ENCODE measurements around the gene KIF5A. TPM values are rescaled to one million over a fixed set of nuclear protein-coding genes. Genes with fewer than 3 reads are reported as not detected.

Gene KIF5A
- total and polyA plus RNA-seq, 2 donors (not counting 1 experiment from before 2014, with no cell fraction given), result 0.09 to 0.67 TPM

- Histone ChIP-seq H4K20me1 (ENCODE audit: control insufficient read depth, insufficient read depth, low read length, poor library complexity, severe bottlenecking) (no peaks in the 10 kb centered on the region), H3K79me2 (ENCODE audit: control insufficient read depth, insufficient read depth, low read length) (peaks cover 17% of the 10 kb centered on the region), H2AFZ (ENCODE audit: insufficient read depth, low read depth, low read length, poor library complexity, severe bottlenecking) (peak overlapping the region; percentile 84), H3K9me3 (ENCODE audit: control extremely low read depth in 1 of 3, control insufficient read depth in 2 of 3, insufficient read depth in 1 of 3, low read length in 2 of 3) (peaks cover 0 to 4% (median 0%) of the 10 kb centered on the region in 3 donors), H3K4me3 (ENCODE audit: control extremely low read depth in 1 of 5, extremely low read depth in 1 of 5, insufficient read depth in 1 of 5, low read depth in 2 of 5, low read length in 4 of 5) (no peak overlapping the region), H3K27me3 (replicated peaks in 1 of 4; ENCODE audit: control extremely low read depth in 1 of 4, control insufficient read depth in 3 of 4, insufficient read depth in 4 of 4, low read length in 3 of 4) (peaks cover 0 to 32% (median 10%) of the 10 kb centered on the region in 4 experiments), H3K27ac (ENCODE audit: low read length in 2 of 2) (no peak overlapping the region), H3K4me2 (replicated peaks; ENCODE audit: low read depth, low read length, poor library complexity, severe bottlenecking) (peak overlapping the region; percentile 89), H3K36me3 (replicated peaks in 1 of 2; ENCODE audit: control extremely low read depth in 1 of 2, control insufficient read depth in 1 of 2, extremely low read depth in 1 of 2, insufficient read depth in 2 of 2, low read length in 1 of 2) (no peaks in the 10 kb centered on the region), H3K4me1 (ENCODE audit: control insufficient read depth in 2 of 2, insufficient read depth in 2 of 2, low read length in 2 of 2) (peaks cover 17 to 25% of the 10 kb centered on the region in 2 donors), H3K9ac (ENCODE audit: low read length) (peak overlapping the region; percentile 60)
- ATAC-seq (ENCODE audit: low read depth) (no peak), DNase-seq (no peak)
- Mint-ChIP-seq H3K4me3 (peak overlapping the region; percentile 76), H3K9me3 (ENCODE audit: insufficient read depth) (no peaks in the 10 kb centered on the region), H3K4me1 (peaks cover 32% of the 10 kb centered on the region), H3K27ac (peak overlapping the region; percentile 2), H3K27me3 (peaks cover 32% of the 10 kb centered on the region)
- CTCF ChIA-PET, result no interaction called here
- intact Hi-C loops (cut with micrococcal nuclease), result no loop called here
- TF ChIP-seq EZH2 (IDR thresholded peaks at IDR 0.05; ENCODE audit: borderline replicate concordance, insufficient read depth, low read depth, low read length, poor library complexity, severe bottlenecking), result no peak
- TF ChIP-seq, protein P1, sequence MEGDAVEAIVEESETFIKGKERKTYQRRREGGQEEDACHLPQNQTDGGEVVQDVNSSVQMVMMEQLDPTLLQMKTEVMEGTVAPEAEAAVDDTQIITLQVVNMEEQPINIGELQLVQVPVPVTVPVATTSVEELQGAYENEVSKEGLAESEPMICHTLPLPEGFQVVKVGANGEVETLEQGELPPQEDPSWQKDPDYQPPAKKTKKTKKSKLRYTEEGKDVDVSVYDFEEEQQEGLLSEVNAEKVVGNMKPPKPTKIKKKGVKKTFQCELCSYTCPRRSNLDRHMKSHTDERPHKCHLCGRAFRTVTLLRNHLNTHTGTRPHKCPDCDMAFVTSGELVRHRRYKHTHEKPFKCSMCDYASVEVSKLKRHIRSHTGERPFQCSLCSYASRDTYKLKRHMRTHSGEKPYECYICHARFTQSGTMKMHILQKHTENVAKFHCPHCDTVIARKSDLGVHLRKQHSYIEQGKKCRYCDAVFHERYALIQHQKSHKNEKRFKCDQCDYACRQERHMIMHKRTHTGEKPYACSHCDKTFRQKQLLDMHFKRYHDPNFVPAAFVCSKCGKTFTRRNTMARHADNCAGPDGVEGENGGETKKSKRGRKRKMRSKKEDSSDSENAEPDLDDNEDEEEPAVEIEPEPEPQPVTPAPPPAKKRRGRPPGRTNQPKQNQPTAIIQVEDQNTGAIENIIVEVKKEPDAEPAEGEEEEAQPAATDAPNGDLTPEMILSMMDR (IDR thresholded peaks at IDR 0.05), result no peak
- POLR2A ChIA-PET, result no interaction called here
- 90% methylated on average over 2 of the region's 7 CpGs for WGBS (ENCODE audit: insufficient coverage)
These were observed 1.1 kb downstream of the KIF5A start for GRCh38 chr12:57550641-57551549.
